HEK293 (cell line): ENCODE data around the gene P2RX1.
A peak's percentile ranks its signal among the peaks of the same experiment; 100 is the strongest.

Experiments used
- CTCF ChIA-PET: fragments of 350-600 bp; formaldehyde crosslinking; extraction: SDS; loops from one replicate; lab custom pipeline; 2021; ENCODE audit warnings: antibody characterized with exemption; lab: Yijun Ruan, JAX
- POLR2A ChIA-PET: fragments of 300-600 bp; formaldehyde crosslinking; extraction: SDS; loops from one replicate; lab custom pipeline; 2020; ENCODE audit warnings: antibody characterized with exemption, inconsistent platforms; lab: Yijun Ruan, JAX
- H3K27ac ChIP-seq: fragments of 200-500 bp; sonication (Bioruptor generic); 2 replicates; pipeline ENCODE4 v1.5.1; 2014; ENCODE audit warnings: low read depth, low read length, control low read depth, inconsistent platforms; ENCODE audit errors: extremely low read depth
- H3K36me3 ChIP-seq, 2 experiments: fragments of 200-500 bp in 1 of 2; sonication (Bioruptor generic) in 1 of 2; 1 replicate in 1 of 2; 2 replicates in 1 of 2; pipeline ENCODE4 v1.5.1; 2014 to 2017; ENCODE audit warnings: inconsistent platforms in 2 of 2, low read length in 2 of 2; ENCODE audit not compliant: control insufficient read depth in 2 of 2, insufficient read depth in 1 of 2
- H3K4me1 ChIP-seq: fragments of 200-500 bp; sonication (Bioruptor generic); 2 replicates; pipeline ENCODE4 v1.5.1; 2014; ENCODE audit warnings: mild to moderate bottlenecking, low read length, inconsistent platforms; ENCODE audit not compliant: control insufficient read depth, insufficient read depth
- H3K4me3 ChIP-seq: 2 replicates; pipeline ENCODE4 v1.5.1; 2011; ENCODE audit warnings: low read depth, mild to moderate bottlenecking, control low read depth, low read length, moderate library complexity
- H3K9me3 ChIP-seq: fragments of 200-500 bp; sonication (Bioruptor generic); 2 replicates; pipeline ENCODE4 v1.5.1; 2014; ENCODE audit warnings: low read depth, low read length, inconsistent platforms; ENCODE audit not compliant: control insufficient read depth, insufficient read depth
- GLIS1 ChIP-seq: fragments of 450-650 bp; formaldehyde crosslinking; IDR thresholded peaks from 2 replicates; pipeline ENCODE4 v1.5.1; 2016; ENCODE audit warnings: missing biosample characterization, missing genetic modification characterization
- GLIS2 ChIP-seq: fragments of 450-650 bp; formaldehyde crosslinking; IDR thresholded peaks from 2 replicates; pipeline ENCODE4 v1.5.1; 2016; ENCODE audit warnings: missing biosample characterization, missing genetic modification characterization
- KLF1 ChIP-seq: fragments of 450-650 bp; formaldehyde crosslinking; IDR thresholded peaks from 2 replicates; pipeline ENCODE4 v1.5.1; 2016; ENCODE audit warnings: missing biosample characterization, missing genetic modification characterization
- MYNN ChIP-seq: fragments of 450-650 bp; formaldehyde crosslinking; IDR thresholded peaks from 2 replicates; pipeline ENCODE4 v1.5.1; 2016; ENCODE audit warnings: missing biosample characterization, missing genetic modification characterization, borderline replicate concordance
- OSR2 ChIP-seq: fragments of 450-650 bp; formaldehyde crosslinking; IDR thresholded peaks from 2 replicates; pipeline ENCODE4 v1.5.1; 2016; ENCODE audit warnings: missing biosample characterization, missing genetic modification characterization
- PRDM10 ChIP-seq: fragments of 450-650 bp; formaldehyde crosslinking; IDR thresholded peaks from 2 replicates; pipeline ENCODE4 v1.5.1; 2016; ENCODE audit warnings: missing biosample characterization, missing genetic modification characterization
- TRIM28 ChIP-seq: IDR thresholded peaks from 2 replicates; pipeline ENCODE4 v1.6.1; 2011; ENCODE audit warnings: low read length, control low read depth, borderline replicate concordance
- ZFP37 ChIP-seq: fragments of 450-650 bp; formaldehyde crosslinking; IDR thresholded peaks from 2 replicates; pipeline ENCODE4 v1.5.1; 2016; ENCODE audit warnings: missing biosample characterization, missing genetic modification characterization
- ZNF132 ChIP-seq: fragments of 450-650 bp; formaldehyde crosslinking; IDR thresholded peaks from 2 replicates; pipeline ENCODE4 v1.5.1; 2017; ENCODE audit warnings: missing biosample characterization, missing genetic modification characterization, borderline replicate concordance
- ZNF19 ChIP-seq: fragments of 450-650 bp; formaldehyde crosslinking; IDR thresholded peaks from 2 replicates; pipeline ENCODE4; 2016; ENCODE audit warnings: missing biosample characterization, missing genetic modification characterization, low read depth
- ZNF214 ChIP-seq: fragments of 450-650 bp; formaldehyde crosslinking; IDR thresholded peaks from 2 replicates; pipeline ENCODE4 v1.5.1; 2017; ENCODE audit warnings: missing biosample characterization, mild to moderate bottlenecking, missing genetic modification characterization, borderline replicate concordance
- ZNF248 ChIP-seq: fragments of 450-650 bp; formaldehyde crosslinking; IDR thresholded peaks from 2 replicates; pipeline ENCODE4 v1.5.1; 2017; ENCODE audit warnings: missing biosample characterization, missing genetic modification characterization
- ZNF302 ChIP-seq: fragments of 450-650 bp; formaldehyde crosslinking; IDR thresholded peaks from 2 replicates; pipeline ENCODE4 v1.5.1; 2016; ENCODE audit warnings: missing biosample characterization, missing genetic modification characterization, low read depth
- ZNF366 ChIP-seq: fragments of 450-650 bp; formaldehyde crosslinking; conservative IDR thresholded peaks from 2 replicates; pipeline ENCODE4 v1.5.1; 2016; ENCODE audit warnings: missing biosample characterization, missing genetic modification characterization
- ZNF561 ChIP-seq: fragments of 450-650 bp; IDR thresholded peaks from 2 replicates; pipeline ENCODE4 v1.5.1; 2018; ENCODE audit warnings: missing biosample characterization, missing genetic modification characterization, borderline replicate concordance
- ZNF580 ChIP-seq: fragments of 450-650 bp; formaldehyde crosslinking; IDR thresholded peaks from 2 replicates; pipeline ENCODE4 v1.5.1; 2016; ENCODE audit warnings: missing biosample characterization, missing genetic modification characterization
- ZNF660 ChIP-seq: fragments of 450-650 bp; IDR thresholded peaks from 2 replicates; pipeline ENCODE4 v1.5.1; 2018; ENCODE audit warnings: missing biosample characterization, mild to moderate bottlenecking, missing genetic modification characterization
- ZNF776 ChIP-seq: fragments of 450-650 bp; formaldehyde crosslinking; IDR thresholded peaks from 2 replicates; pipeline ENCODE4 v1.5.0; 2017; ENCODE audit warnings: missing biosample characterization, missing genetic modification characterization, borderline replicate concordance
- TF ChIP-seq, protein P1 (sequence below): fragments of 450-650 bp; formaldehyde crosslinking; IDR thresholded peaks from 2 replicates; pipeline ENCODE4 v1.5.1; 2016; ENCODE audit warnings: missing biosample characterization, missing genetic modification characterization
- TF ChIP-seq, protein P2 (sequence below): fragments of 450-650 bp; IDR thresholded peaks from 2 replicates; pipeline ENCODE4 v1.5.1; 2018; ENCODE audit warnings: missing biosample characterization, mild to moderate bottlenecking, missing genetic modification characterization
- TF ChIP-seq, protein P3 (sequence below): fragments of 450-650 bp; formaldehyde crosslinking; IDR thresholded peaks from 2 replicates; pipeline ENCODE4 v1.5.1; 2016; ENCODE audit warnings: missing biosample characterization, missing genetic modification characterization
- TF ChIP-seq, protein P4 (sequence below): fragments of 450-650 bp; formaldehyde crosslinking; IDR thresholded peaks from 2 replicates; pipeline ENCODE4 v1.5.1; 2016; ENCODE audit warnings: missing biosample characterization, missing genetic modification characterization

Gene P2RX1

GRCh38 chr17:3925684-3926485, 9.6 kb upstream of the P2RX1 start:
- Histone ChIP-seq H3K27ac (no peak overlapping the region), H3K4me1 (no peaks in the 10 kb centered on the region), H3K4me3 (no peak overlapping the region), H3K9me3 (no peaks in the 10 kb centered on the region), H3K36me3 (no peaks in the 10 kb centered on the region)
- CTCF ChIA-PET: interaction anchor here (0.6 to 4.3 kb wide), 4 partner anchors 9 to 188 kb away, joined by 3 to 35 read pairs (median 4); no protein-coding TSS in a partner anchor
- TF ChIP-seq KLF1 (peak; percentile 77), ZNF366 (tag by site-specific recombination) (no peak), ZNF19 (tag by site-specific recombination) (no peak), ZNF214 (tag by site-specific recombination) (no peak), OSR2 (tag by site-specific recombination) (no peak), ZNF132 (tag by site-specific recombination) (no peak), MYNN (tag by site-specific recombination) (no peak), ZNF248 (tag by site-specific recombination) (no peak), ZNF580 (tag by site-specific recombination) (no peak), ZNF660 (no peak), ZNF302 (tag by site-specific recombination) (no peak), PRDM10 (0 out of 2 replicates have a peak, but pooled peaks have one; percentile 13), ZNF561 (tag by site-specific recombination) (no peak), GLIS1 (tag by site-specific recombination) (0 out of 2 replicates have a peak, but pooled peaks have one; percentile 27)
- TF ChIP-seq, protein P1, sequence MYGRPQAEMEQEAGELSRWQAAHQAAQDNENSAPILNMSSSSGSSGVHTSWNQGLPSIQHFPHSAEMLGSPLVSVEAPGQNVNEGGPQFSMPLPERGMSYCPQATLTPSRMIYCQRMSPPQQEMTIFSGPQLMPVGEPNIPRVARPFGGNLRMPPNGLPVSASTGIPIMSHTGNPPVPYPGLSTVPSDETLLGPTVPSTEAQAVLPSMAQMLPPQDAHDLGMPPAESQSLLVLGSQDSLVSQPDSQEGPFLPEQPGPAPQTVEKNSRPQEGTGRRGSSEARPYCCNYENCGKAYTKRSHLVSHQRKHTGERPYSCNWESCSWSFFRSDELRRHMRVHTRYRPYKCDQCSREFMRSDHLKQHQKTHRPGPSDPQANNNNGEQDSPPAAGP (tag by site-specific recombination): peak; percentile 17; the same call in 1 of the 2 replicates
- POLR2A ChIA-PET: no interaction called here

- no peaks in the 10 kb centered on the region for H3K36me3 ChIP-seq
- H3K27ac ChIP-seq: no peak overlapping the region
- no peaks in the 10 kb centered on the region for H3K9me3 ChIP-seq
- POLR2A ChIA-PET: interaction anchor here (0.7 kb wide), 1 partner anchor 178 kb away, joined by 3 read pairs; no protein-coding TSS in a partner anchor
- H3K4me3 ChIP-seq: no peak overlapping the region
- CTCF ChIA-PET: interaction anchor here (0.5 to 4.3 kb wide), 4 partner anchors 11 to 183 kb away, joined by 3 to 35 read pairs (median 4); no protein-coding TSS in a partner anchor
- H3K4me1 ChIP-seq: no peaks in the 10 kb centered on the region
- TF ChIP-seq, protein P2, sequence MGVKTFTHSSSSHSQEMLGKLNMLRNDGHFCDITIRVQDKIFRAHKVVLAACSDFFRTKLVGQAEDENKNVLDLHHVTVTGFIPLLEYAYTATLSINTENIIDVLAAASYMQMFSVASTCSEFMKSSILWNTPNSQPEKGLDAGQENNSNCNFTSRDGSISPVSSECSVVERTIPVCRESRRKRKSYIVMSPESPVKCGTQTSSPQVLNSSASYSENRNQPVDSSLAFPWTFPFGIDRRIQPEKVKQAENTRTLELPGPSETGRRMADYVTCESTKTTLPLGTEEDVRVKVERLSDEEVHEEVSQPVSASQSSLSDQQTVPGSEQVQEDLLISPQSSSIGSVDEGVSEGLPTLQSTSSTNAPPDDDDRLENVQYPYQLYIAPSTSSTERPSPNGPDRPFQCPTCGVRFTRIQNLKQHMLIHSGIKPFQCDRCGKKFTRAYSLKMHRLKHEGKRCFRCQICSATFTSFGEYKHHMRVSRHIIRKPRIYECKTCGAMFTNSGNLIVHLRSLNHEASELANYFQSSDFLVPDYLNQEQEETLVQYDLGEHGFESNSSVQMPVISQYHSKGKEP (tag by site-specific recombination): no peak
- TF ChIP-seq, protein P3, sequence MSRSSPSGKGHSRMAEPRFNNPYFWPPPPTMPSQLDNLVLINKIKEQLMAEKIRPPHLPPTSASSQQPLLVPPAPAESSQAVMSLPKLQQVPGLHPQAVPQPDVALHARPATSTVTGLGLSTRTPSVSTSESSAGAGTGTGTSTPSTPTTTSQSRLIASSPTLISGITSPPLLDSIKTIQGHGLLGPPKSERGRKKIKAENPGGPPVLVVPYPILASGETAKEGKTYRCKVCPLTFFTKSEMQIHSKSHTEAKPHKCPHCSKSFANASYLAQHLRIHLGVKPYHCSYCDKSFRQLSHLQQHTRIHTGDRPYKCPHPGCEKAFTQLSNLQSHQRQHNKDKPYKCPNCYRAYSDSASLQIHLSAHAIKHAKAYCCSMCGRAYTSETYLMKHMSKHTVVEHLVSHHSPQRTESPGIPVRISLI (tag by site-specific recombination): no peak
- TF ChIP-seq ZFP37 (tag by site-specific recombination): no peak
- TF ChIP-seq, protein P4, sequence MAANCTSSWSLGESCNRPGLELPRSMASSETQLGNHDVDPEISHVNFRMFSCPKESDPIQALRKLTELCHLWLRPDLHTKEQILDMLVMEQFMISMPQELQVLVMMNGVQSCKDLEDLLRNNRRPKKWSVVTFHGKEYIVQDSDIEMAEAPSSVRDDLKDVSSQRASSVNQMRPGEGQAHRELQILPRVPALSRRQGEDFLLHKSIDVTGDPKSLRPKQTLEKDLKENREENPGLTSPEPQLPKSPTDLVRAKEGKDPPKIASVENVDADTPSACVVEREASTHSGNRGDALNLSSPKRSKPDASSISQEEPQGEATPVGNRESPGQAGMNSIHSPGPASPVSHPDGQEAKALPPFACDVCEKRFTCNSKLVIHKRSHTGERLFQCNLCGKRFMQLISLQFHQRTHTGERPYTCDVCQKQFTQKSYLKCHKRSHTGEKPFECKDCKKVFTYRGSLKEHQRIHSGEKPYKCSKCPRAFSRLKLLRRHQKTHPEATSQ (tag by site-specific recombination): no peak
- TF ChIP-seq ZNF776 (tag by site-specific recombination): no peak
- TF ChIP-seq GLIS2 (tag by site-specific recombination): no peak
- TF ChIP-seq TRIM28: no peak
Observed at GRCh38 chr17:3924512-3925350, 8.5 kb upstream of the P2RX1 start.
